Skeletal muscle cell (primary cell): ENCODE results near the gene POLR3C.

Source experiments
- DNase-seq: peaks from one replicate; pipeline ENCODE4 v3.0.0-alpha.2; 2010; ENCODE audit warnings: low read depth
- H3K4me3 ChIP-seq: 2 replicates; pipeline ENCODE4 v1.5.1; 2011; ENCODE audit warnings: low read depth, mild to moderate bottlenecking, control low read depth, low read length, moderate library complexity

POLR3C gene

DNA sequence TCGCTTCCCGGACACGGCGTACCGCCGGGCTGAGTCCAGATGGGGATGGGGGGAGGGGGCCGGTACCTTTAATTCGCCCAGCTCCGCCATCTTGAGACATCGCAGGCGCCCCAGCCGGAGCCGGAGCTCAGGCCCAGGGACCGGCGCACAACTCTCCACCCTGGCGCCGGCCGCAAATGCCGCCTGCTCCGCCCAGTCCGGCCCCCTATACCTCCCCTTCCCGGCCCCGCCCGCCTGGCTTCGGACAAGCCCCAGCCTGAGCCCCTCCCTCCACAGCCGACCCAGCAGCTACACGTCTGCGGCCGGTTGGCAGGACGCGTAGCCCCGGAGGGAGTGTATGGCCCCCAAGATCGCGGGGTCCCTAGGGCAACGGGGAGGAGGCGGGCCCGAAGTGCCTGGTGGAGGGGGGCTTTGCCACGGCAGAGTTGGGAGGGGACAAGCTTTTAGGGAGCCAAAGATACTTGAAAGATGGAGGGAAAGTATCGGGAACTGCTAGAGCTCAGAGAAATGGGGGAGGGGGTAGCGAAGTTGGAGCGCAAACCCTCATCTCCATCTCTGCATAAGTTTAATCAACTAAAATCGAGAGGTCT, 35.0 kb downstream of the POLR3C start, which contains the start of gene PIAS3:
Gene PIAS3, minus strand, starts transcription at position 181 of the 590 bp plus-strand sequence. Its CDS starts 91 bp downstream, at position 90.
- peak; percentile 88 for DNase-seq
- peak within 1 kb of the TSS; percentile 93 for H3K4me3 ChIP-seq

DNA sequence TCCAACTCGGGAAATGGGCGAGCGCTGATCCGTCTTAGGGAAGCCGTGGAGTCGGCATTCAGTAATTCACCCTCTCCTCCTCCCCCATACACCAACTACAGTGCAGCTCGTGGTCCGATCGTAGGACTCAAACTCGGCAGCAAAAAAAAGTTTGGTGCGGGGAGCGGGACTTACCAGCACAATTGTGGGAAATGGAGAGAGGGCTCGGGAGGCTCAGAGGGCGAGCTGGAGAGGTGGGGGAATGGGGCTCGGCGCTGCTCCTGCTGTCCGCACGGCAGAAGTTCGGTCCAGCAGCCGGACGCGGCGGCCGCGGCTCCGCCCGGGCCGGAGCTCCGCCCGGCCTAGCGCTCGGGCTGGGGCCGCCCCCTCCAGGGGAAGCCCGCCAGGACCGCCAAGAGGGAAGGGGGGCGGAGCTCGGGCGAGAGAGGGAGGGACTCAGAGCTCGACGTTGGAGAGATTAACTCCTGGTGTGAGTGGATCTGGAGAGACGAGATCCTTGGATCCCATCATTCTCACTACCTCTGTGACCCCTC, 35.6 kb downstream of the POLR3C start:
- H3K4me3 ChIP-seq: peak overlapping the region; percentile 93
- DNase-seq: peak; percentile 61

DNA sequence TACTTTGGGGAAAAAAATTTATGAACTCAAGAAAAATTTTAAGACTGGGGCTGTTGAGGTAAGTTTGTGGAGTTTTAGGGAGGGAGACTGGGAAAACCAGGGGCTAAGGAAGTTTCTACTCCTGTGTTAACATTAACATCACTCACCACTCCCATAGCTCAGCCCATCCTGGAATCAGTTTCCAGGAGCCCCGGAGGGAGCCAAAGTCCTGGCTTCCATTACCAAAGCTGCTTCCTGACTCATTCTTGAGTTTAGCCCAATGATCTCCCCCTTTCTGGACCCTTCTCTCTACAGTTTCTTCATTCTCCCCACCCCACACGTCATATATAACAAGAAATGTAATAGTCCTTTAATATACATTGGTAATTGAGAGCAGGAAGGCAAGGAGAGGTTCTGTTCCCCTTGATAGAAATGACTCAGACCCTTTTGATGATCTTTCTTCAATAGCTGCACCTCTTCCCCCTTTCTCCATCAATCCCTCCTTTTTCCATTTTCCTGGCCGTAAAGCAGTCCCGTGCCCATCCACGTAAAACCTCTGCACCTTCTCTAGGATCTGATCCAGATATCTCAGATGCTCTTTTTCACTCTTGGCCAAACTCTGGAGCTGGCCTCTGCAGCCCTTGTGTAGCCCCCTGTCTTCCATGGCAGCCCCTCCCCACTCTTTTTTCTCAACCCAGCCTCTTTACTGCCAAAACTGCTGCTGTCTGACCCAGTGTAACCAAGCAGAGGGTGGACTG, 39.5 kb downstream of the POLR3C start:
- no peak overlapping the region for H3K4me3 ChIP-seq
- DNase-seq: no peak

DNA sequence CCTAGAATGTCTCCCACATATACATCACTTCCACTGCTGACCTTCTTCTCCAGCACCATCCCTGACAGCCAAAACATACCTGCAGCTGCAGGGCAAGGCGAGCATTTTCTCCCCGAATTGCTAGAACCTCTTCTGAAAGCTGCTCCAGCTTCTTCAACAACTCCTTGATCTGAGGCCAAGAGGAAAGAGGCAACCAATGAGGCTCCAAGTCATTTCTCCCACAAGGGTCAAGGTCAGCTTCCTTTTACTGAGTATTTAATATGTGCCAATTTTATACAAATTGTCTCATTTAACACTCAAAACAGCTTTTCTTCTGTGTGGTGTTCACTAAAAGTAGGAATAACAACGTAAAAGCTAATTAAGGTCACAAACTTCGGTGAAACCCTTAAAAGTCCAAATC, 44.2 kb downstream of the POLR3C start:
- no peak for DNase-seq

DNA sequence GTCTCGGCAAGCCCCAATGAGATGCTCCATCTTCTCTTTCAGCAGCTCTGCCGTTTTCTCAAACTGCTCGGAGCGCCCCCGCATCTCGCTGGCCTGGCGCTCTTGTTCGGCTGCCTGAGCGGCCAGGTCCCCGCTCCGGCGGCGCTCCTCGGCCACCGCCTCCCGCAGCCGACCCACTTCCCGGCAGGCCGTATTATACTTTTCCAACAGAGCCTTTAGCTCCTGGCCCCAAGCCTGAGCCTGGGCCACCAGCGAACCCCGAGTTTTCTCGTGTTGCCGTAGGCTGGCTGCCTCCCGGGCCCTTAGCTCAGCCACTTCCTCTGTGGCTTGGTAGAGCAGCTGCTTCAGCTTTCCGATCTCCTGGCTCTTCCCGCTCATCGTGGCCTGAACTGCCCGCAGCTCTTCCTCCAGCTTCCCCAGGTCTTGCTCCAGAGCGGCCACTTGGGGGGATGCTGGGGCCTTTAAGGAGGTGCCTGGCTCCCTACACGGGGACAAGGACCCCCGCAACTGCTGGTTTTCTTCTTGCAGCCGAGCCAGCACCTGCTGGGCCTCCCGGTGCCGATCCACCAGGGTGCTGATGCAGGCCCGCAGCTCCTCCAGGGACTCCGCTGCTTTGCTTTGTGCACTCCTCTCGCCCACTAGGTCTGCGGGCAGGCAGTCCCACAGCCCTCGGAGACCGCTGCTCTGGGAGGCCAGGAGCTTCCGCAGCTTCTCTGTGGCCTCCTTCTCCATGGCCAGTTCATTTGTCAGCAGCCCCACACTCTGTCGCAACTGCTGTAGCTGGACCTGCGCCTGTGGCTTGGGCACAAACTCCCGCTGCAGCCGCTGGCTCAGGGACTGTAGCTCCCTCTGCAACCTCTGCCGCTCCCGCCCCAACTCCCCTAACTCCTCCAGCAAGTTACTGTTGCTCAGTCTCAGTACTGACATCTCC, 48.3 kb downstream of the POLR3C start:
- H3K4me3 ChIP-seq: peak overlapping the region; percentile 35
- DNase-seq: no peak

More for the DNA sequence above, 44.2 kb downstream of the POLR3C start:
- H3K4me3 ChIP-seq: no peak overlapping the region

DNA sequence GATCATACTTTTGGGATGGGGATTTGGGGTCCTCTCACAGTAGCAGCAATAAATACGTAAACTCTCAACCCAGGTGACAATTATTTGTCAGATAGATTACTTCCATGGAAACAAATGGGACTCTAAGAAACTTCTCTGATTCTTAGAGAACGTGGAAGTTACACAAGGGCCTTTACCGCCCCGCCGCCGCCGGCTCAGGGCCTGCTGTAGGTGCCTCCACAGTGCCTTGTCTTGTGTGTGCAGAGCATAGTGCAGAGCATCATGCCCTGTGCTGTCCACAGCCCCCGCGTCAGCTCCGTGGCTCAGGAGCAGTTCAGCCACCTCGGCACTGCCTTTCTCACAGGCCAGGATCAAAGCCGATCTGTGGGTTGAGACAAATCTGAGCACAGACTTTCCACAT, 50.6 kb downstream of the POLR3C start:
- H3K4me3 ChIP-seq: no peak overlapping the region
- no peak for DNase-seq

DNA sequence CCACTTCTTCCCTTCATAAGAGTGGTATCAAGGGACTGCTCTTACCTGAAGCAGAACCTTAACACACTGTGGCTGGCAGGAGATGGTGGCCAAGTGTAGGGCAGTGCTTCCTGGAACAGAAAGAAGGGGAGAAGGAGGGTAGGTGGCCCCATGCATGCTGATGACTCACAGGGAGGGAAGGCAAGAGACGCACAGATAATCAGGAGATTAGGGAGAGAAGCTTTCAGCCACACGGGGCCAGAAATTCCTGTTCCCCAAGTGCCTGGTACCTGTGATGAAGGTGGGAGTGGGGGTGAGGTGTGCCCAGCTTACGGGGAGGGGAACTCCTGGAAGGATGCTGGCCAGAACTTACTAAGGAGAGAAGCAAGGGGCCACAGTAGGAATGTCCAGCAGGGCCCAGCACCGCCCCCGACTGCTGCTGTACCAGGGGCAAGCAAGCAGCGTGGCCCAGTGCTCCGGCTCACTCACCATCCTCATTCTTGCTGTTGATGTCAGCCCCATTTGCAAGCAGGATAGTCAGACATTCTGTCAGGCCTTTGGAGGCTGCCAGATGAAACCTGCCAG, 54.0 kb downstream of the POLR3C start:
- DNase-seq: no peak
- no peak overlapping the region for H3K4me3 ChIP-seq

DNA sequence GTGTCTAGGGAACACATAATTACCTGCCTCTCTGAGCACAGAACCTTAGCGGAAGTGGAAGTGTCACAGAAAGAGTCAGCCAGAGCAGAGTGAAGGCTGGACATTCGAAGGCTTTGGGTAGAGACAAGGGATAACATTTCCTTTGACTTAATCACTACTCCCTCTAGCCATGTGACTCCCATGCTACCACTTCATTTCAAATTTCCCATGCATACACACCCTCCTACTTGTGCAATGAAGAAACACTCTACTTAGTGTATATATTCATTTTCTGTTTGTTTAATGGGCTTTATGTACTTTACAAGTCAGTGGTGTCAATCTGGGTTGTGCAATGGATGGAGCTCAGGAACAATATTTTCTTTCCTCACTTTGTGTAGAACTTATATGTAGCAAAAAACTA, 54.7 kb downstream of the POLR3C start:
- no peak overlapping the region for H3K4me3 ChIP-seq
- no peak for DNase-seq

DNA sequence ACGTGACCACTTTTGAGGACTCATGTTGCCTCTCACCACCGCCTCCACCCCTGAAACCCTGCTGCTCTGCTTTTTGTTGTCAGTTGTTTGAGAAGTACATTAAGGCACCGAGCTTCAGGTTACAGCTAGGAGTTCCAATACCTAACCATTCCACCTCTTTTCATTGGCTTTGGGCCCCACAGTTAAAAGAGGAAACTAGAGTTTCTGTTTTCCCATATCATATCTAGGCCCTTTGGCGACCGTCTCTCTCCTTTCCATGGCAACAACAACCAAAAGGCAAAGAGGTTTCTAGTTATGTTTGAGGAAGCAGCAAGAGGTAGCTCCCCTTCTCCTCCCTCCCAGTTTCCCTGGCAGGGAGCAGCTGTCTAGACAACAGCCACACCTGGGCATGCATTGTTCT, 55.8 kb downstream of the POLR3C start:
- no peak for DNase-seq
- no peak overlapping the region for H3K4me3 ChIP-seq

DNA sequence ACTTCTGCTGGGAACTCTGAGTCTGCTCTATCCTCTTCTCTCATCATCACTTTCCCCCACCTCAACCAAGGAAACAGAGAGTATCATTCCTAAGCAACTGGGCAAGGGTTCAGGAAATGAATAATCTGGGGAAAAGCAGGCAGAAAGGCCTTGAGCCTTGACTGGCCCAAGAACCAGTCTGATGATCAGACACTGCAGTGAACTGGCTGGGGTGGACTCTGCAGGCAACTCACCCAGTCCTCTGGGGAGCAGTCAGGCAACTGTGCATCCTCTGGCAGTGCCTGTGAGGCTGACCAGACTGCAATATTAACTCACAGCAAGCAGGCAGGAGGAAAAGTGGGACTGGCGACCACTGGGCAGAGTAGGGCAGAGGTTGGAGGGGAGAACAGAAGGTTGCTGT, 60.7 kb downstream of the POLR3C start:
- DNase-seq: peak; percentile 47
- H3K4me3 ChIP-seq: no peak overlapping the region

DNA sequence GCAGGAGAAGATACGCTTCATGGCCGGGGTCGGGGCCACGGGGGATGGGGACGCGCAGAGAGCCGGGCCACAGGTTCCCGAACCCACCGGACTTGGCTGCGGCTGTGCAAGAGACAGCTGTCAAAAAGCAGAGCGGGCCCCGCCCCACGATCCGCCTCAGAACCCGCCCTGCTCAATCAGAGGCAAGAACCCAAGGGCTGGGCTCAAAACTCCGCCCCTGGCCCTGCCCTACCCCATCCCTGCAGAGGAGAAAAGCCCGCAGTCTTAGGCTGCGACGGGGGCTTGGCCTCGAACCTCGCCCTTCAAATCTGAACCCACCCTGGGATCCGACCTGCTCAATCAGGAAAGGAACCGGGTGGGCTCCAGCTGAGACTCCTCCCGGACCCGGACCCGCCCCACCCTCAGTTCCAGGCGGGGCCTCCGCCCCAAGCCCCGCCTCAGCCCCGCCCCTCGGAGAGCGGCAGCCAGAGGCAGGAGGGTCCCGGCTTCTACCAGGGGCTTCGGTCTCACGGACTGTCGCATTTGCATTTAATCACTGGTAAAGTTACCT, 61.8 kb downstream of the POLR3C start, which contains the start of gene ANKRD35:
Gene ANKRD35, minus strand, starts transcription at position 129 of the 550 bp plus-strand sequence. Its CDS starts 108 bp downstream, at position 21.
- peak within 1 kb of the TSS; percentile 70 for H3K4me3 ChIP-seq
- DNase-seq: no peak

DNA sequence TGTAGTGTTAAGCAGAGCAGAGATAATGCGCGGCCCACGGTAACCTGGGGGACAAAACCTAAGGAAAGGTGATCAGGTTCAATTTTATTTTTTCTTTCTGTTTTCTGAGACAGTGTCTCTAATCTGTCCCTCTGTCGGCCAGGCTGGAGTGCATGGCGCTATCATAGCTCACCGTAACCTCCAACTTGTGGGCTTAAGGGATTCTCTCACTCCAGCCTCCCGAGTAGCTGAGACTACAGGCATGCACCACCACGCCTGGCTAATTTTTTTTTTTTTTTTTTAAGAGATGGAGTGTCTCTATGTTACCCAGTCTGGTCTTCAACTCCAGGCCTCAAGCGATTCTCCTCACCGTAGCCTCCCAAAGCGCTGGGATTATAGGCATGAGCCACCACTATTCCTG, 62.4 kb downstream of the POLR3C start:
- H3K4me3 ChIP-seq: peak overlapping the region; percentile 70
- DNase-seq: no peak

DNA sequence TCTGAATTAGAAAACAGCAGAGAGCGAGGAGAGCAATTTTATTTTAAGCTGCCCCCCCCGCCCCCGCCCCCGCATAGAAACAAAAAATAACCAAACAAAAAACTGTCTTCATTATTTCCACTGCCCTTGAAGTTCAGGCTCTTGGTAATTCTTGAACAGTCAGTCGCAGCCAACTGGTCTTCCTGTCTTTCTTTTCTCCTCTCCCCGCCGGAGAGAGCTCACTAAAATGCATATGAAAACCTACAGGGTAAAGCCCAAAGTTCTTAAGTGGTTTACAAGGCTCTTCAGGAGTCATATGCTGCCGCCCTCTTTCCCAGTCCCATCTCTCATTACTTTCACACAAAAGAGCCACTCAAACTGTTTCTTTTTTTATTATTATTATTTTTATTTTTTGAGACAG, 62.8 kb downstream of the POLR3C start:
- H3K4me3 ChIP-seq: no peak overlapping the region
- DNase-seq: no peak

DNA sequence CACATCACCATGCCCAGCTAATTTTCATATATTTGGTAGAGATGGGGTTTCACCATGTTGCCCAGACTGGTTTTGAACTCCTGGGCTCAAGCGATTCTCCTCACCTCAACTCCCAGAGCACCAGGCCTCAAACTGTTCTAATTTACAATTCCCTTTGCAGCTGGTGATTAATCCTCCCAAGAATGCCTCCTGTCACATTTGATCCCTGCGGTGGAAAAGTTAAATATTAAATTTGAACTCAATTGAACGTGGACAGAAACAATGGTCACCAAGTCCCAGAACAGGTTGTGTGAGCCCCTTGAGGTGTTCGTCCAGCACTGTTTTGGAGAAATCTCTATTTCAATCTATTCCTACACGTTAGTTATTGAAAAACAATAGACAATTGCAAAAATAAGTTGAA, 63.6 kb downstream of the POLR3C start:
- DNase-seq: no peak
- H3K4me3 ChIP-seq: no peak overlapping the region

DNA sequence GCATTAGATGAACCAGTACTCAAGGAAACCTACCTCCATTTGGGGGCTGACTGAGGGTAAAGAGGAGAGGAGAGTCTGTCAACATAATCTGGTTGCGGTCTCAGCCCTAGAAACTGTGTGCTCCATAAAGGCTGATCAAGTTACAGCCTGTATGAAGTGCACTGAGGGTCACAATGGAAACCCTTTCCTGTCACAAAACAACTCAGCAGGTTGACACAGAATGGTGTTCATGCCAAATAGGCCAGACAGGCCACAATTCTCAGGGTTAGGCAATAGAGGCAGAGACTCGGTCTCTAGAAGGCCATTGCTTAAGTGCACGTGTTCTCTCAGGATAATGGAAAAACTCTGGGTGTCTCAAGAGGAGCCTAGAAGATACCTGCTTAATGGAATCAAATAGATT, 65.7 kb downstream of the POLR3C start:
- no peak overlapping the region for H3K4me3 ChIP-seq
- no peak for DNase-seq

DNA sequence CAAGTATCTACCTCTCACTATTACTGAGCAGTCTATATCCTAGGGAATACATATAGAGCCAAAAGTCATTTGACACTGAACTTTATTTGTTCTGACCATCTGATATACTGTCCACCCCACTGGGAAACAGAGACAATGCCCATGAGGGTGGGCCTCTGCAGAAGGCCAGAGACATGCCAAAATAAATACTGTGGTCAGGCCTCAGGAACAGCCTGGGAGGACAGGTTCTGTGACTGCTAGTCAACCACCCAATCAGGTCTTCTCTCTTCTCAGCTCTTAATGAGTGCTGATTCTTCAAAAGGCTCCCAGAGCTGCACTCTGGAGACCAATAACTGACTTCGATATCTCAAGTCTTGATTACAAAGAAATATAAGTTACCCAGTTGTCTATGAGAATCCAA, 67.1 kb downstream of the POLR3C start:
- no peak overlapping the region for H3K4me3 ChIP-seq
- peak; percentile 77 for DNase-seq

DNA sequence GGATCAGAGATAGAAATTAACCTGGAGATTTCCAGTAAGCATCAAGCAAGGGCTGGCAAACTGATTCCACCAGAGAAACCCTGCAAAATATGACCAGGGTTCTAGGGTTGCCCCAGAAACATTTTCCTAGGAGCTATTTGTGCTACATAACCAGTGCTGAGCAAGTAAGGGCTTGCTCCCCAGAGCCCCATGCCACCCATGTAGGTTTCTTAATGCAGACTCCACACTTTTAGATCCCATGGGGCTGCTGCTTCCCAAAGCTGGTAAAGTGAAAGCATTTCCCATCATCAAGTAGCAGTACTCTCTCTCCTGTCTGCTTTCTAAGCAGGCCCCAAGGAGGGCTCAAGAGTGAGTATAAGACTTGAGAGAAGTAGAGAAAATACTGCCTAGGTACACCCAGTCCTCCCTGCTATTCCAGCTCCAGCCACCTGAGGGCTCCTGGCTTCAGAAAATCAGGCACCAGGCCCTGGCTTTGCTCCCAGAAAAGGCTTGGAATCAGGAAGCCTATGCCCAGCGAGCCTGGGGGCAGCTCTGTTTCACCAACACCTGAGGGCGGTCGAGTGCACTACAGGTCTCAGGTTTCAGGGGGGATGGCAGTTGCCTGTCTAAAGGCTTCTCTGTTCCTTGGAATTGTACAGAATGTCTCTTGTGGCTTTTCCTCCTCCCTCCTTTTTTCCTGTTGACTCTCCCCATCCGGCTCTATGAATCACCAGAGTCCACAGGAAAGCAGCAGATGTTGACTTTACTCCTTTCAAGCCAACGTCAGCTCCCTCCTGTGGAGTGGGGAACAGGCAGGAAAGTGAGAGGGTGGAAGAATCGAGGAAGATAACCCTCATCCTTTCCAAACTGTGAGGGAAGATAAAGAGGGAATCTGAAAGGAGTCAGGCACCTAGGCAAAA, 67.8 kb downstream of the POLR3C start:
- peak; percentile 99 for DNase-seq

DNA sequence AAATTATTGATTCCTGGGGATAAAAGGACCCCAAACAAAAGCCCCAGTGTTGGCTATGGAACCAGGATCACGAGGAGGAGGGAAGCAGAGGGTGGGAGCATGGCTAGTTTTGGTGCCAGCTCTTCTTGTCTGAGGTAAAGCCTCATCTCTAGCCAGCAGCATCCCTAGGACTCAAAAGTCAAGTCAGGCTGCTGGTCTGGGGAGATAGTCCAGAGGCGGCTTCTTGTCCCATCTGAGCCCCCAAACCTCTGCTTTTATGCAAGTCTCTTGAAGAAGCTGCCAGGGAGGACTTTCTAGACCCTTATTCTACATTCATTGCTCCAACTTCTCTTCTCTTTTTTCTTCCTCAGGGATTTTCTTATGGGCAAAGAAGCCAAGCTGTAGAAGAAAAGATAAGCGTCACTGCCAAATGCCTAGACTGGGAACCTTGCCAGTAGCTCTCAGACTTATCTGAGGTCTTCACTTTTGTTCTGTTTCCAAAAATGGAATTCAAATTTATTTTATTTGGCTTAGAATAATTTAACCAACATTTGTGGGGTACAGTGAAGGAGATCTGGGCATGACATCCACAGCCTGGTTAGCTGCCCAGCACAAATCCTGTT, 68.6 kb downstream of the POLR3C start:
- no peak for DNase-seq
- no peak overlapping the region for H3K4me3 ChIP-seq

More for the DNA sequence above, 67.8 kb downstream of the POLR3C start:
- H3K4me3 ChIP-seq: peak overlapping the region; percentile 1
